ENCODE results near the gene FERD3L. TPM values are rescaled to one million over a fixed set of nuclear protein-coding genes. Genes with fewer than 3 reads are reported as not detected.
"Not testable (repeated sequence)": the region's sequence is repeated elsewhere in the genome, so short reads cannot be mapped to it uniquely, and the experiment has no call there.

The FERD3L gene
- not detected for polyA plus RNA-seq

- H3K4me3 ChIP-seq (ENCODE audit: low read depth in 1 of 2, low read length in 2 of 2) = peak within 1 kb of the TSS in 1 of 2 donors; percentile 8
- WGBS, 2 donors = 11 to 13% methylated on average over 51 of the region's 51 CpGs
Measured at GRCh38 chr7:19144661-19145433, at the start of gene FERD3L. FERD3L (minus strand) TSS chr7:19145421; CDS start chr7:19145362, 59 bp downstream.

GRCh38 chr7:19194417-19194816, 49.2 kb upstream of the FERD3L start:
- H3K4me3 ChIP-seq (ENCODE audit: low read depth in 1 of 2, low read length in 2 of 2); H3K4me1 ChIP-seq (ENCODE audit: control insufficient read depth in 2 of 2, insufficient read depth in 2 of 2, low read length in 1 of 2); H3K36me3 ChIP-seq (ENCODE audit: control insufficient read depth in 2 of 2, insufficient read depth in 2 of 2, low read length in 1 of 2); H3K27ac ChIP-seq (ENCODE audit: low read depth in 2 of 2, low read length in 1 of 2); H3K9me3 ChIP-seq (ENCODE audit: control insufficient read depth in 2 of 2, insufficient read depth in 1 of 2, low read depth in 1 of 2, low read length in 1 of 2); H3K27me3 ChIP-seq (ENCODE audit: control insufficient read depth in 1 of 2, insufficient read depth in 2 of 2, low read length in 2 of 2): not testable (repeated sequence)
- WGBS, 2 donors = 23 to 36% methylated on average over 14 of the region's 14 CpGs

More at GRCh38 chr7:19144661-19145433, at the start of gene FERD3L:
- Histone ChIP-seq H3K9me3 (ENCODE audit: control insufficient read depth in 2 of 2, insufficient read depth in 1 of 2, low read depth in 1 of 2, low read length in 1 of 2) (peaks cover 0 to 8% of the 10 kb centered on the region in 2 donors), H3K4me1 (ENCODE audit: control insufficient read depth in 2 of 2, insufficient read depth in 2 of 2, low read length in 1 of 2) (no peaks in the 10 kb centered on the region), H3K36me3 (ENCODE audit: control insufficient read depth in 2 of 2, insufficient read depth in 2 of 2, low read length in 1 of 2) (no peaks in the 10 kb centered on the region), H3K27ac (ENCODE audit: low read depth in 2 of 2, low read length in 1 of 2) (no peak within 1 kb of the TSS), H3K27me3 (ENCODE audit: control insufficient read depth in 1 of 2, insufficient read depth in 2 of 2, low read length in 2 of 2) (peaks cover 3 to 12% of the 10 kb centered on the region in 2 donors)

- Histone ChIP-seq H3K27ac (ENCODE audit: low read depth in 2 of 2, low read length in 1 of 2) (no peak overlapping the region), H3K4me1 (ENCODE audit: control insufficient read depth in 2 of 2, insufficient read depth in 2 of 2, low read length in 1 of 2) (no peaks in the 10 kb centered on the region), H3K9me3 (ENCODE audit: control insufficient read depth in 2 of 2, insufficient read depth in 1 of 2, low read depth in 1 of 2, low read length in 1 of 2) (peaks cover 0 to 6% of the 10 kb centered on the region in 2 donors), H3K4me3 (ENCODE audit: low read depth in 1 of 2, low read length in 2 of 2) (no peak overlapping the region), H3K27me3 (ENCODE audit: control insufficient read depth in 1 of 2, insufficient read depth in 2 of 2, low read length in 2 of 2) (no peaks in the 10 kb centered on the region), H3K36me3 (ENCODE audit: control insufficient read depth in 2 of 2, insufficient read depth in 2 of 2, low read length in 1 of 2) (no peaks in the 10 kb centered on the region)
- 80 to 86% methylated on average over 1 of the region's 1 CpG for WGBS, 2 donors
Measured at GRCh38 chr7:19181634-19182033, 36.4 kb upstream of the FERD3L start.

GRCh38 chr7:19178595-19178994, 33.4 kb upstream of the FERD3L start:
- 79 to 85% methylated on average over 4 of the region's 4 CpGs for WGBS, 2 donors
- Histone ChIP-seq H3K4me3 (ENCODE audit: low read depth in 1 of 2, low read length in 2 of 2) (no peak overlapping the region), H3K9me3 (ENCODE audit: control insufficient read depth in 2 of 2, insufficient read depth in 1 of 2, low read depth in 1 of 2, low read length in 1 of 2) (peaks cover 0 to 3% of the 10 kb centered on the region in 2 donors), H3K27ac (ENCODE audit: low read depth in 2 of 2, low read length in 1 of 2) (no peak overlapping the region), H3K4me1 (ENCODE audit: control insufficient read depth in 2 of 2, insufficient read depth in 2 of 2, low read length in 1 of 2) (no peaks in the 10 kb centered on the region), H3K27me3 (ENCODE audit: control insufficient read depth in 1 of 2, insufficient read depth in 2 of 2, low read length in 2 of 2) (no peaks in the 10 kb centered on the region), H3K36me3 (ENCODE audit: control insufficient read depth in 2 of 2, insufficient read depth in 2 of 2, low read length in 1 of 2) (no peaks in the 10 kb centered on the region)

GRCh38 chr7:19177269-19177668, 32.0 kb upstream of the FERD3L start:
- Histone ChIP-seq H3K36me3 (ENCODE audit: control insufficient read depth in 2 of 2, insufficient read depth in 2 of 2, low read length in 1 of 2) (no peaks in the 10 kb centered on the region), H3K4me3 (ENCODE audit: low read depth in 1 of 2, low read length in 2 of 2) (no peak overlapping the region), H3K4me1 (ENCODE audit: control insufficient read depth in 2 of 2, insufficient read depth in 2 of 2, low read length in 1 of 2) (no peaks in the 10 kb centered on the region), H3K27ac (ENCODE audit: low read depth in 2 of 2, low read length in 1 of 2) (no peak overlapping the region), H3K9me3 (ENCODE audit: control insufficient read depth in 2 of 2, insufficient read depth in 1 of 2, low read depth in 1 of 2, low read length in 1 of 2) (peaks cover 0 to 3% of the 10 kb centered on the region in 2 donors), H3K27me3 (ENCODE audit: control insufficient read depth in 1 of 2, insufficient read depth in 2 of 2, low read length in 2 of 2) (no peaks in the 10 kb centered on the region)
- WGBS, 2 donors = 34 to 47% methylated on average over 5 of the region's 5 CpGs

- Histone ChIP-seq H3K9me3 (ENCODE audit: control insufficient read depth in 2 of 2, insufficient read depth in 1 of 2, low read depth in 1 of 2, low read length in 1 of 2) (no peaks in the 10 kb centered on the region), H3K27ac (ENCODE audit: low read depth in 2 of 2, low read length in 1 of 2) (no peak overlapping the region), H3K27me3 (ENCODE audit: control insufficient read depth in 1 of 2, insufficient read depth in 2 of 2, low read length in 2 of 2) (no peaks in the 10 kb centered on the region), H3K36me3 (ENCODE audit: control insufficient read depth in 2 of 2, insufficient read depth in 2 of 2, low read length in 1 of 2) (no peaks in the 10 kb centered on the region), H3K4me3 (ENCODE audit: low read depth in 1 of 2, low read length in 2 of 2) (no peak overlapping the region), H3K4me1 (ENCODE audit: control insufficient read depth in 2 of 2, insufficient read depth in 2 of 2, low read length in 1 of 2) (no peaks in the 10 kb centered on the region)
- 49 to 63% methylated on average over 3 of the region's 3 CpGs for WGBS, 2 donors
Measured at GRCh38 chr7:19175241-19175640, 30.0 kb upstream of the FERD3L start.

GRCh38 chr7:19161671-19162070, 16.4 kb upstream of the FERD3L start:
- no peaks in the 10 kb centered on the region for H3K36me3 ChIP-seq (ENCODE audit: control insufficient read depth in 2 of 2, insufficient read depth in 2 of 2, low read length in 1 of 2)
- no peak overlapping the region for H3K4me3 ChIP-seq (ENCODE audit: low read depth in 1 of 2, low read length in 2 of 2)
- no peaks in the 10 kb centered on the region for H3K27me3 ChIP-seq (ENCODE audit: control insufficient read depth in 1 of 2, insufficient read depth in 2 of 2, low read length in 2 of 2)
- WGBS, 2 donors = 49 to 70% methylated on average over 3 of the region's 3 CpGs
- no peaks in the 10 kb centered on the region for H3K9me3 ChIP-seq (ENCODE audit: control insufficient read depth in 2 of 2, insufficient read depth in 1 of 2, low read depth in 1 of 2, low read length in 1 of 2)
- H3K27ac ChIP-seq (ENCODE audit: low read depth in 2 of 2, low read length in 1 of 2) = no peak overlapping the region
- no peaks in the 10 kb centered on the region for H3K4me1 ChIP-seq (ENCODE audit: control insufficient read depth in 2 of 2, insufficient read depth in 2 of 2, low read length in 1 of 2)

GRCh38 chr7:19146699-19147098, 1.5 kb upstream of the FERD3L start:
- Histone ChIP-seq H3K36me3 (ENCODE audit: control insufficient read depth in 2 of 2, insufficient read depth in 2 of 2, low read length in 1 of 2) (no peaks in the 10 kb centered on the region), H3K27me3 (ENCODE audit: control insufficient read depth in 1 of 2, insufficient read depth in 2 of 2, low read length in 2 of 2) (peaks cover 3 to 12% of the 10 kb centered on the region in 2 donors), H3K27ac (ENCODE audit: low read depth in 2 of 2, low read length in 1 of 2) (no peak overlapping the region), H3K4me3 (ENCODE audit: low read depth in 1 of 2, low read length in 2 of 2) (no peak overlapping the region), H3K4me1 (ENCODE audit: control insufficient read depth in 2 of 2, insufficient read depth in 2 of 2, low read length in 1 of 2) (no peaks in the 10 kb centered on the region), H3K9me3 (ENCODE audit: control insufficient read depth in 2 of 2, insufficient read depth in 1 of 2, low read depth in 1 of 2, low read length in 1 of 2) (peaks cover 0 to 8% of the 10 kb centered on the region in 2 donors)
- 10 to 12% methylated on average over 4 of the region's 4 CpGs for WGBS, 2 donors

- H3K4me3 ChIP-seq (ENCODE audit: low read depth in 1 of 2, low read length in 2 of 2) = no peak overlapping the region
- no peaks in the 10 kb centered on the region for H3K36me3 ChIP-seq (ENCODE audit: control insufficient read depth in 2 of 2, insufficient read depth in 2 of 2, low read length in 1 of 2)
- H3K27ac ChIP-seq (ENCODE audit: low read depth in 2 of 2, low read length in 1 of 2) = no peak overlapping the region
- 10 to 13% methylated on average over 19 of the region's 19 CpGs for WGBS, 2 donors
- no peaks in the 10 kb centered on the region for H3K4me1 ChIP-seq (ENCODE audit: control insufficient read depth in 2 of 2, insufficient read depth in 2 of 2, low read length in 1 of 2)
- peaks cover 3 to 12% of the 10 kb centered on the region in 2 donors for H3K27me3 ChIP-seq (ENCODE audit: control insufficient read depth in 1 of 2, insufficient read depth in 2 of 2, low read length in 2 of 2)
- H3K9me3 ChIP-seq (ENCODE audit: control insufficient read depth in 2 of 2, insufficient read depth in 1 of 2, low read depth in 1 of 2, low read length in 1 of 2) = peaks cover 0 to 8% of the 10 kb centered on the region in 2 donors
Measured at GRCh38 chr7:19145434-19146115, 354 bp upstream of the FERD3L start.
